ENCODE measurements around the gene DUSP5. TPM values are rescaled to one million over a fixed set of nuclear protein-coding genes. Genes with fewer than 3 reads are reported as not detected.

Gene DUSP5
- total RNA-seq, 1 donor from 2014 or later = 2.4 TPM

GRCh38 chr10:110535958-110536891 is 38.5 kb downstream of the DUSP5 start:
- no peak for DNase-seq
- TF ChIP-seq CTCF (IDR thresholded peaks at IDR 0.05; ENCODE audit: partially characterized antibody, unreplicated experiment) = no peak
- no peaks in the 10 kb centered on the region for H3K9me3 Mint-ChIP-seq (ENCODE audit: unreplicated experiment)
- H3K27me3 Mint-ChIP-seq (ENCODE audit: unreplicated experiment) = no peaks in the 10 kb centered on the region
- no peaks in the 10 kb centered on the region for H3K4me1 Mint-ChIP-seq (ENCODE audit: low read depth, unreplicated experiment)
- H3K27ac Mint-ChIP-seq (ENCODE audit: unreplicated experiment) = no peak overlapping the region
- H3K36me3 Mint-ChIP-seq (ENCODE audit: unreplicated experiment) = no peaks in the 10 kb centered on the region
- H3K4me3 Mint-ChIP-seq (ENCODE audit: unreplicated experiment) = no peak overlapping the region

DNA sequence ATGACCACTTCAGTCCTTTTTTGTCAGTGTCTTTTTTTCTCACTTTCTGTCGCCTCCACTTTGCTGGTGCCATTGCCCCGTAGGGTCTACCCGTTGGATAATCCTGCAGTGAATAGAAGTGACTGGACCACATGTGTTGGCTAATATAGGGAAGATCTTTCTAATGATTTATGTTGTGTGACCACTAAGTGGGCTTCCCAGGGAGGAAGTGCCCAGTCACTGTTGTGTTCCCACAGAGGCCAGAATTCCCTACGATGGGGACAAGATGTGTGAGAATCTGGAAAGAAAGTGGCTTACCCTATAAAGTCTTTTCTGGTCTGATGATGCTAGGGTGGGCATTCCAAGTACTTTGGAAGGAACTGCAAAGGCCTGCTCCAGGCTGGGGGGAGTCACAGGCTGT is 41.4 kb downstream of the DUSP5 start:
- no peaks in the 10 kb centered on the region for H3K4me1 Mint-ChIP-seq (ENCODE audit: low read depth, unreplicated experiment)
- TF ChIP-seq CTCF (IDR thresholded peaks at IDR 0.05; ENCODE audit: partially characterized antibody, unreplicated experiment) = no peak
- H3K4me3 Mint-ChIP-seq (ENCODE audit: unreplicated experiment) = no peak overlapping the region
- H3K36me3 Mint-ChIP-seq (ENCODE audit: unreplicated experiment) = no peaks in the 10 kb centered on the region
- no peak for DNase-seq
- no peaks in the 10 kb centered on the region for H3K27me3 Mint-ChIP-seq (ENCODE audit: unreplicated experiment)
- H3K27ac Mint-ChIP-seq (ENCODE audit: unreplicated experiment) = no peak overlapping the region
- no peaks in the 10 kb centered on the region for H3K9me3 Mint-ChIP-seq (ENCODE audit: unreplicated experiment)

GRCh38 chr10:110540031-110540430 is 42.3 kb downstream of the DUSP5 start:
- no peaks in the 10 kb centered on the region for H3K27me3 Mint-ChIP-seq (ENCODE audit: unreplicated experiment)
- no peaks in the 10 kb centered on the region for H3K36me3 Mint-ChIP-seq (ENCODE audit: unreplicated experiment)
- no peaks in the 10 kb centered on the region for H3K4me1 Mint-ChIP-seq (ENCODE audit: low read depth, unreplicated experiment)
- H3K4me3 Mint-ChIP-seq (ENCODE audit: unreplicated experiment) = no peak overlapping the region
- H3K9me3 Mint-ChIP-seq (ENCODE audit: unreplicated experiment) = no peaks in the 10 kb centered on the region
- no peak for DNase-seq
- H3K27ac Mint-ChIP-seq (ENCODE audit: unreplicated experiment) = no peak overlapping the region
- no peak for TF ChIP-seq CTCF (IDR thresholded peaks at IDR 0.05; ENCODE audit: partially characterized antibody, unreplicated experiment)

DNA sequence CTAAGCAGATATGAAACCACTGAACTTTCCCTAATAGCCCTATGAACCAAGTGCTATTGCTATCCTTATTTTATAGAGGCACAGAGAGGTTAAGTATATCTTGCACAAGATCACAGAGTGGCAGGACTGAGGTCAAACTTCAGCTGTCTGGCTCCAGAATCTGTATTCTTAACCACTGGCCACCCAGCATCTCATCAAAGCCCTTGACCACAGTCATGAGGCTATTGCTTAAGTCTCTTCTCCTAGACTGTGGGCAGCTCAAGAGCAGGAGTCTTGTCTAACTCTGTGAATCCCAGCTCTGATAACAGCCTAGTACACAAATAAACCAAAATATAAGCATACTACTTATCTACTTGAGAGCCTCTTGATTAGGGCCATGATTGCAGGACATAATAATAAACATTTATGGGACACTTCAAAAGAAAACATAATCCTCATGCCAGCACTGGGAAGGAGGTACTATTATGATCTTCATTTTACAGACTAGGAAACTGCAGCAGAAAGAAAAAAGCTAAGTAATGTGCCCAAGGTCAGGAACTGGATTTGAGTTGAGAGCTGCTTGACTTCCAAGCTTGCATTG is 47.3 kb downstream of the DUSP5 start:
- H3K27ac Mint-ChIP-seq (ENCODE audit: unreplicated experiment) = no peak overlapping the region
- no peaks in the 10 kb centered on the region for H3K27me3 Mint-ChIP-seq (ENCODE audit: unreplicated experiment)
- no peaks in the 10 kb centered on the region for H3K36me3 Mint-ChIP-seq (ENCODE audit: unreplicated experiment)
- no peaks in the 10 kb centered on the region for H3K4me1 Mint-ChIP-seq (ENCODE audit: low read depth, unreplicated experiment)
- no peaks in the 10 kb centered on the region for H3K9me3 Mint-ChIP-seq (ENCODE audit: unreplicated experiment)
- no peak for TF ChIP-seq CTCF (IDR thresholded peaks at IDR 0.05; ENCODE audit: partially characterized antibody, unreplicated experiment)
- no peak for DNase-seq
- H3K4me3 Mint-ChIP-seq (ENCODE audit: unreplicated experiment) = no peak overlapping the region

GRCh38 chr10:110546077-110546476 is 48.4 kb downstream of the DUSP5 start:
- no peak for DNase-seq
- Mint-ChIP-seq H3K4me3 (ENCODE audit: unreplicated experiment) (no peak overlapping the region), H3K36me3 (ENCODE audit: unreplicated experiment) (no peaks in the 10 kb centered on the region), H3K9me3 (ENCODE audit: unreplicated experiment) (no peaks in the 10 kb centered on the region), H3K27ac (ENCODE audit: unreplicated experiment) (no peak overlapping the region), H3K27me3 (ENCODE audit: unreplicated experiment) (no peaks in the 10 kb centered on the region), H3K4me1 (ENCODE audit: low read depth, unreplicated experiment) (no peaks in the 10 kb centered on the region)
- TF ChIP-seq CTCF (IDR thresholded peaks at IDR 0.05; ENCODE audit: partially characterized antibody, unreplicated experiment) = no peak
